Loucy (cell line): Measurements from ENCODE around the gene CMTM8.

ENCODE experiments used
- H2AFZ ChIP-seq: fragments of 200-600 bp; sonication (generic); 2 replicates; pipeline ENCODE4 v1.6.0; 2016; ENCODE audit warnings: antibody characterized with exemption, mild to moderate bottlenecking, low read length, moderate library complexity
- H3F3A ChIP-seq: fragments of 200-600 bp; 2 replicates; pipeline ENCODE4 v1.6.0; 2016; ENCODE audit warnings: antibody characterized with exemption, low read depth, mild to moderate bottlenecking
- H3K27me3 ChIP-seq: fragments of 200-600 bp; sonication (generic); 2 replicates; pipeline ENCODE4 v1.6.1; 2014; ENCODE audit warnings: low read length, mild to moderate bottlenecking; ENCODE audit not compliant: insufficient read depth, poor library complexity, severe bottlenecking
- H3K36me3 ChIP-seq: fragments of 200-600 bp; sonication (generic); 2 replicates; pipeline ENCODE4 v1.6.1; 2016; ENCODE audit warnings: low read length; ENCODE audit not compliant: insufficient read depth
- H3K4me1 ChIP-seq: fragments of 200-600 bp; sonication (generic); 2 replicates; pipeline ENCODE4 v1.5.1; 2014; ENCODE audit warnings: low read length, mild to moderate bottlenecking; ENCODE audit not compliant: insufficient read depth, poor library complexity, severe bottlenecking
- H3K4me2 ChIP-seq: fragments of 200-600 bp; sonication (generic); 2 replicates; pipeline ENCODE4 v1.6.0; 2014; ENCODE audit warnings: antibody characterized with exemption, low read length, low read depth, mild to moderate bottlenecking; ENCODE audit not compliant: poor library complexity, severe bottlenecking
- H3K4me3 ChIP-seq: fragments of 200-600 bp; sonication (generic); 2 replicates; pipeline ENCODE4 v1.5.1; 2014; ENCODE audit warnings: low read length, mild to moderate bottlenecking, mixed read lengths; ENCODE audit not compliant: poor library complexity, severe bottlenecking
- H3K79me2 ChIP-seq: fragments of 200-600 bp; sonication (generic); 2 replicates; pipeline ENCODE4 v1.6.1; 2014; ENCODE audit warnings: low read length; ENCODE audit not compliant: insufficient read depth
- H3K9ac ChIP-seq: fragments of 200-600 bp; sonication (generic); 2 replicates; pipeline ENCODE4 v1.6.0; 2014; ENCODE audit warnings: mild to moderate bottlenecking, low read depth, low read length, moderate library complexity; ENCODE audit not compliant: poor library complexity, severe bottlenecking
- H3K9me2 ChIP-seq: fragments of 200-600 bp; sonication (generic); replicated peaks from 2 replicates; pipeline ENCODE4 v1.6.1; 2016; ENCODE audit warnings: low read depth, low read length, mixed read lengths
- H3K9me3 ChIP-seq: fragments of 200-600 bp; sonication (generic); 2 replicates; pipeline ENCODE4 v1.6.1; 2014; ENCODE audit warnings: mild to moderate bottlenecking, antibody characterized with exemption, low read length, low read depth; ENCODE audit not compliant: insufficient read depth
- H4K20me1 ChIP-seq: fragments of 200-600 bp; sonication (generic); 2 replicates; pipeline ENCODE4 v1.6.0; 2014; ENCODE audit warnings: antibody characterized with exemption, low read length, mild to moderate bottlenecking; ENCODE audit not compliant: insufficient read depth, poor library complexity, severe bottlenecking
- EZH2phosphoT487 ChIP-seq: fragments of 200-600 bp; IDR thresholded peaks from 2 replicates; pipeline ENCODE4 v1.6.1; 2018; ENCODE audit warnings: antibody characterized with exemption, mild to moderate bottlenecking, moderate library complexity, borderline replicate concordance
- TF ChIP-seq, protein P1 (sequence below): fragments of 200-600 bp; sonication (generic); conservative IDR thresholded peaks from 2 replicates; pipeline ENCODE4 v1.5.1; 2014; ENCODE audit warnings: mild to moderate bottlenecking, antibody characterized with exemption, low read length

The CMTM8 gene

DNA sequence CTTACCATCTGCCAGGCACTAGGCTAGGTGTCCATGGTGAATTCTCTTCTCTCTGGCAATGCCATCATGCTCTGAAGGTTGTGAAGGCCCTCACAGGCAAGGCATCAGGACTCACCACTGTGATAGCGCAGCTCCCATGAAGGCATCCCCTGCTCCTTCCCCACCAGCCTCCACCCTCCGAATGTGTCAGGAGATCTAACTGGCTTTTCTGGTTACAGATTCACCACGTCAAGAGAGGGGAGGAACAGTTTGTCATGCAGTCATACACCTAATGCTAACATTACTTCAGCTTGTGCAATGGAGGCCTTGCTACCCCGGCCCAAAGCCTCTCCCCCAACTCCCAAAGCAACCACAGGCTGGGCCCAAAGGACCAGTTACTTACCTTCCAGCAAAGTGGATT lies 8.9 kb upstream of the CMTM8 start:
- H3K4me3 ChIP-seq = no peak overlapping the region
- H3K4me1 ChIP-seq = no peaks in the 10 kb centered on the region
- no peaks in the 10 kb centered on the region for H3F3A ChIP-seq
- H3K9me2 ChIP-seq = no peaks in the 10 kb centered on the region
- H3K4me2 ChIP-seq = no peak overlapping the region
- H3K9ac ChIP-seq = no peak overlapping the region
- no peaks in the 10 kb centered on the region for H4K20me1 ChIP-seq
- H3K36me3 ChIP-seq = no peaks in the 10 kb centered on the region
- no peaks in the 10 kb centered on the region for H3K27me3 ChIP-seq
- H3K9me3 ChIP-seq = no peaks in the 10 kb centered on the region
- no peak overlapping the region for H2AFZ ChIP-seq
- TF ChIP-seq, protein P1, sequence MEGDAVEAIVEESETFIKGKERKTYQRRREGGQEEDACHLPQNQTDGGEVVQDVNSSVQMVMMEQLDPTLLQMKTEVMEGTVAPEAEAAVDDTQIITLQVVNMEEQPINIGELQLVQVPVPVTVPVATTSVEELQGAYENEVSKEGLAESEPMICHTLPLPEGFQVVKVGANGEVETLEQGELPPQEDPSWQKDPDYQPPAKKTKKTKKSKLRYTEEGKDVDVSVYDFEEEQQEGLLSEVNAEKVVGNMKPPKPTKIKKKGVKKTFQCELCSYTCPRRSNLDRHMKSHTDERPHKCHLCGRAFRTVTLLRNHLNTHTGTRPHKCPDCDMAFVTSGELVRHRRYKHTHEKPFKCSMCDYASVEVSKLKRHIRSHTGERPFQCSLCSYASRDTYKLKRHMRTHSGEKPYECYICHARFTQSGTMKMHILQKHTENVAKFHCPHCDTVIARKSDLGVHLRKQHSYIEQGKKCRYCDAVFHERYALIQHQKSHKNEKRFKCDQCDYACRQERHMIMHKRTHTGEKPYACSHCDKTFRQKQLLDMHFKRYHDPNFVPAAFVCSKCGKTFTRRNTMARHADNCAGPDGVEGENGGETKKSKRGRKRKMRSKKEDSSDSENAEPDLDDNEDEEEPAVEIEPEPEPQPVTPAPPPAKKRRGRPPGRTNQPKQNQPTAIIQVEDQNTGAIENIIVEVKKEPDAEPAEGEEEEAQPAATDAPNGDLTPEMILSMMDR = no peak
- no peak for TF ChIP-seq EZH2phosphoT487
- H3K79me2 ChIP-seq = no peaks in the 10 kb centered on the region

GRCh38 chr3:32236377-32236776 lies 2.1 kb upstream of the CMTM8 start:
- Histone ChIP-seq H4K20me1 (no peaks in the 10 kb centered on the region), H3F3A (no peaks in the 10 kb centered on the region), H3K4me1 (peaks cover 8% of the 10 kb centered on the region), H3K27me3 (no peaks in the 10 kb centered on the region), H3K4me3 (no peak overlapping the region), H3K79me2 (no peaks in the 10 kb centered on the region), H3K36me3 (no peaks in the 10 kb centered on the region), H3K9me3 (no peaks in the 10 kb centered on the region), H3K9ac (no peak overlapping the region), H2AFZ (no peak overlapping the region), H3K9me2 (no peaks in the 10 kb centered on the region), H3K4me2 (no peak overlapping the region)
- TF ChIP-seq, protein P1 = no peak
- no peak for TF ChIP-seq EZH2phosphoT487

DNA sequence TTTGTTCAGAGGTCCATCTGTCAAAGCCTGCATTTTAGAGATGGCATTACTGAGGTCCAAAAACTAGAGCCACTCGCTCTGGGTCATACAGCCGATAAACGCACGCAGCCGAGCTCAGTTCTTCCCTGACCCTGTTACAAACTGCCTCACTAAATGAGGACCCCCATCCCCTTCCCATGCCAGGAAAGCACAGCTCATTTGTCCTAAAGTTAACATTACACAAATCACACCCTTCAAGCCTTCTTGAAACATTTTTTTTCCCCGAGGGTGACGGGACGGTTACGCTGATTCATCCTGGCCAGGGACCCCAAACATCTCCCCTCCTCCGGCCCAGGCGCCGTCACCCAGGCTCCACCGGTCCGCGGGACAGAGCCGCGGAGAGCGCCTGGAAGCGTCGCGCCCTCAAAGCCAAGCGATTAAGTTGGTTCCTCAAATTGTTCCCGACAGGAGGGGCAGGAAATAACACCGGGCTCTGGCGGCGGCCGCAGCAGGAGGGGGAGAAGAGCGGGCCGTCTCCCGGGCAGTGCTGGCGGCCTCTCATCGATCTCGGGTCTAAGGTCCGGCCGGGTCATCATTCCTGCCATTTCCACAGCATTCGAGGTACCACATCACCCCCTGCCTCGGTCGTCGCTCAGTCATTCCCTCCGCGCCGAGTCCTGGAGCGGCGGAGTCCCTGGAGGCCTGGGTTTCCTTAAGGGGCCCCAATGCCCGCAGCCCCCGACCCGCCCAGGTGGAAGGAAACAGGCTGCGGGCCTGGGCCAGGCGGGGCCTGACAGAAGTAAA lies 619 bp upstream of the CMTM8 start:
- Histone ChIP-seq H3K9ac (no peak overlapping the region), H3K4me2 (peak overlapping the region; percentile 65), H3K27me3 (no peaks in the 10 kb centered on the region), H3K9me2 (no peaks in the 10 kb centered on the region), H3K36me3 (no peaks in the 10 kb centered on the region), H3K4me1 (peaks cover 8% of the 10 kb centered on the region), H4K20me1 (no peaks in the 10 kb centered on the region), H2AFZ (no peak overlapping the region; the same call in 1 of the 2 replicates), H3K79me2 (no peaks in the 10 kb centered on the region), H3K4me3 (peak overlapping the region; percentile 75), H3F3A (no peaks in the 10 kb centered on the region), H3K9me3 (no peaks in the 10 kb centered on the region)
- TF ChIP-seq, protein P1 = no peak
- no peak for TF ChIP-seq EZH2phosphoT487
